NCI-H446 treated with DMSO at 0.1 percent for 48 hours (cell line): Measurements from ENCODE around the gene RYR1.
"Not testable (repeated sequence)": the region's sequence is repeated elsewhere in the genome, so short reads cannot be mapped to it uniquely, and the experiment has no call there.

Experiments used
- DNase-seq: peaks from one replicate; lab custom pipeline; 2025; lab: John Stamatoyannopoulos, UW

The RYR1 gene

GRCh38 chr19:38561658-38562057, 128.2 kb downstream of the RYR1 start:
- no peak for DNase-seq

GRCh38 chr19:38562096-38562495, 128.6 kb downstream of the RYR1 start:
- no peak for DNase-seq

GRCh38 chr19:38563475-38563874, 130.0 kb downstream of the RYR1 start:
- no peak for DNase-seq

DNA sequence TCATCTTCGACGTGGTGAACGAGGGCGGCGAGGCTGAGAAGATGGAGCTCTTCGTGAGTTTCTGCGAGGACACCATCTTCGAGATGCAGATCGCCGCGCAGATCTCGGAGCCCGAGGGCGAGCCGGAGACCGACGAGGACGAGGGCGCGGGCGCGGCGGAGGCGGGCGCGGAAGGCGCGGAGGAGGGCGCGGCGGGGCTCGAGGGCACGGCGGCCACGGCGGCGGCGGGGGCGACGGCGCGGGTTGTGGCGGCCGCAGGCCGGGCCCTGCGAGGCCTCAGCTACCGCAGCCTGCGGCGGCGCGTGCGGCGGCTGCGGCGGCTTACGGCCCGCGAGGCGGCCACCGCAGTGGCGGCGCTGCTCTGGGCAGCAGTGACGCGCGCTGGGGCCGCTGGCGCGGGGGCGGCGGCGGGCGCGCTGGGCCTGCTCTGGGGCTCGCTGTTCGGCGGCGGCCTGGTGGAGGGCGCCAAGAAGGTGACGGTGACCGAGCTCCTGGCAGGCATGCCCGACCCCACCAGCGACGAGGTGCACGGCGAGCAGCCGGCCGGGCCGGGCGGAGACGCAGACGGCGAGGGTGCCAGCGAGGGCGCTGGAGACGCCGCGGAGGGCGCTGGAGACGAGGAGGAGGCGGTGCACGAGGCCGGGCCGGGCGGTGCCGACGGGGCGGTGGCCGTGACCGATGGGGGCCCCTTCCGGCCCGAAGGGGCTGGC, 131.6 kb downstream of the RYR1 start:
- no peak for DNase-seq

DNA sequence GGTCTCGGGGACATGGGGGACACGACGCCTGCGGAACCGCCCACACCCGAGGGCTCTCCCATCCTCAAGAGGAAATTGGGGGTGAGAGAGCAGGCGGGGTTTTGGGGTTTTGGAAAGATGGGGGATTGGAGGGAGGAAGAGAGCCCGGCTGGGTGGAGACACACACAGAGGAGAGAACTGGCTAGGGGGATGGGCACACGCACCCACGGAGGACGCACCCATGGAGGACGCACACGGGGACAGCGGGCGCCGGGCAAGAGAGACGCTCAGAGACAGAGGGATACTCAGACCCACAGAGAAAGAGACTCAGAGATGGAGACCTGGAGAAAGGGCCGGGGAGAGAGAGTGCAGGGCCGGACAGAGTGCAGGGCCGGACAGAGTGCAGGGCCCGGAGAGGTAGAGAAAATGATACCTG, 132.2 kb downstream of the RYR1 start:
- no peak for DNase-seq

DNA sequence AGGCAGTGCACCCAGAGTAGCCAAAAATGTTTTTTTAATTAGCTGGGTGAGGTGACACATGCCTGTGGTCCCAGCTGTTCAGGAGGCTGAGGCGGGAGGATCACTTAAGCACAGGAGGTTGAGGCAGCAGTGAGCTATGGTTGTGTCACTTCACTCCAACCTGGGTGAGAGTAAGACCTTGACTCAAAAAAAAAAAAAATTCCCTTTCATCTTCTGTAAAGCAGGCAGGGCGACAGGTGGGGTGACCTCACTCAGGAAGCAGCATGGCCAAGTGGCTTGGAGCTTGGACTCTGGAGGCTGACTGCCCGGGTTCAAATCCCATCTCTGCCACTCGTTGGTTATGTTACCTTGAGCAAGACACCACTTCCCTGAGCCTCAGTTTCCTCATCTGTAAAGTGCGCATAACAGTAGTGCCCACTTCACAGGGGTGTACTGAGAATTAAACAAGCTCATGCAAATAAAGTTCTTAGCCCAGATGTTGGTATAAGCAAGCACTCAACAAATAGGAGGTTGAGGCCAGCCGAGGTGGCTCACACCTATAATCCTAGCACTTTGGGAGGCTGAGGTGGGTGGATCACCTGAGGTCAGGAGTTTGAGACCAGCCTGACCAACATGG, 136.0 kb downstream of the RYR1 start:
- no peak for DNase-seq

- no peak for DNase-seq
Measured at GRCh38 chr19:38571682-38572081, 138.2 kb downstream of the RYR1 start.

- DNase-seq = no peak
Measured at GRCh38 chr19:38577826-38578225, 144.3 kb downstream of the RYR1 start.

GRCh38 chr19:38579304-38579703, 145.8 kb downstream of the RYR1 start:
- DNase-seq = not testable (repeated sequence)

DNA sequence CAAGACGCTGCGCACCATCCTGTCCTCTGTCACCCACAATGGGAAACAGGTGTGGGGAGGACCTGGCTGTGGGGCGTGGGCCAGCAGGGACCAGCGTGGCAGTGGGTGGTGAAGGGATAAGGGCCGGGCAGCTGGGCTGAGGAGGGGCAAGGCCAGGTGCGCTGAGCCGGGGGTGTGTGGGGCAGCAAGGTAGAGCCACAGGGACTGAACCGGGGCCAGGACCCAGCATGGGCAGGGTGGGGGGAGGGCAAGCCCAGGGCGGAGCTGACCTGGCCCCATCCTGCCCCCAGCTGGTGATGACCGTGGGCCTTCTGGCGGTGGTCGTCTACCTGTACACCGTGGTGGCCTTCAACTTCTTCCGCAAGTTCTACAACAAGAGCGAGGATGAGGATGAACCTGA, 146.6 kb downstream of the RYR1 start:
- DNase-seq = no peak

GRCh38 chr19:38583219-38583984, 149.9 kb downstream of the RYR1 start:
- DNase-seq = no peak

GRCh38 chr19:38583985-38584305, 150.5 kb downstream of the RYR1 start:
- DNase-seq = no peak

DNA sequence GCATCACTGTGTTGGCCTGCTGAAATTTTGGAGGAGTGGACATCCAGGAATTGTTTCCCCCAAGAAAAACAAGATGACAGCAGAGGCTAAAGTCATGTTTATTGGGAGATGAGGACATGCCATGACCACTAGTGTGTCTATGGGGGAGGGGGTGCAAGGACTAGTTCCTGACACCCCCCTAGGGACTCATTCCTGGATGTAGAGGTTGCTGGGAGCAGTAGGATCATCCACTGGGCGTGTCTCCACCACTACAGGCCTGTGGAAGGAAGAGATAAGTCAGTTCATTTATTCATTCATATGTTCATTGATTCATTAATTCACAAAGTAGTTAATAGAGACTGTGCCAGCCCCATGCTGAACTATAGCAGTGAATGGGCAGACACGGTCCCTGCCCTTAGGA, 154.1 kb downstream of the RYR1 start:
- DNase-seq = no peak

GRCh38 chr19:38588041-38588440, 154.6 kb downstream of the RYR1 start:
- no peak for DNase-seq

- no peak for DNase-seq
Measured at GRCh38 chr19:38592940-38593339, 159.4 kb downstream of the RYR1 start.

GRCh38 chr19:38596057-38596981, 162.8 kb downstream of the RYR1 start:
- DNase-seq = no peak

- no peak for DNase-seq
Measured at GRCh38 chr19:38597075-38597474, 163.6 kb downstream of the RYR1 start.

DNA sequence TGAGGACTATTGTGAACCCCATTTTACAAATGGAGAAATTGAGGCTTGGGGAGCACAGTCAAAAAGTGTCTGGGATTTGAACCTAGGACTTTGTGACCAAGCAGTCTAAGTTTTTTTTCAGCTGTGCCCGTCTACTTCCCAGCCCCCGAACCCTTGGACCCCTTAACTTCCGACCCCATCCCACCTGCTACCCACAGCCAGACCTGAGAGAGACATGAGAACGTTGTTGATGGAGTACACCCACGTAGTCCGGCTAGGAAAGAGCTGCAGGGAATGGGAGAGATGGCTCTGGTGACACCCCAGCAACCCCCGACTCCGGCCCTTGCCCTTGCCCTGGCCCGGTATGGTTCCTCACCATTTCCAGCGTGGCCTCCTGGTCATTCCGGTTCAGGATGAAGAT, 166.2 kb downstream of the RYR1 start:
- no peak for DNase-seq

DNA sequence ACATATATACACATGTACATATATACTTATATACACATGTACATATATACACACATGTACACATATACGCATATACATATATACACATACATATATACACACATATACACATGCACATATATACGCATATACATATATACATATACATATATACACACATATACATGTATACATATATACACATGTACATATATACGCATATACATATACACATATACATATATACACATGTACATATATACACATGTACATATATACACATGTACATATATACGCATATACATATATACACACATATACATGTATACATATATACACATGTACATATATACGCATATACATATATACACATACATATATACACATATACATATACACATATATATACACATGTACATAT, 169.4 kb downstream of the RYR1 start:
- not testable (repeated sequence) for DNase-seq

DNA sequence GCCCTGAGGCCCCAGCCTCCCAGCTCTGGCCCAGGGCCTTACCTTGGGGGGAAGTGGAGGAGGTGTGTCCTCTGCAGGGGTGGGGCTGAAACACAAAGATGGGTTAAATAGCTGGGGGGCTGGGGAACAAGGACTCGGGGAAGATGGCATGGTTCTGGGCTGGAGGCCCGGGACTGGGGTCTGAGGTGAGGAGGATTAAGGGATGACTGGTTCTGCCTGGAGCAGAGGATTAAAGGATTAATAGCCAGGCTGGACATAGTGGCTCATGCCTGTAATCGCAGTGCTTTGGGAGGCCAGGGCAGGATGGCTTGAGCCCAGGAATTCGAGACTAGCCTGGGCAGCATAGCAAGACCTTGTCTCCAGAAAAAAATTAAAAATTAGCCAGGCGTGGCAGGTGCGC, 172.6 kb downstream of the RYR1 start:
- no peak for DNase-seq

GRCh38 chr19:38614289-38614688, 180.8 kb downstream of the RYR1 start:
- DNase-seq = no peak

DNA sequence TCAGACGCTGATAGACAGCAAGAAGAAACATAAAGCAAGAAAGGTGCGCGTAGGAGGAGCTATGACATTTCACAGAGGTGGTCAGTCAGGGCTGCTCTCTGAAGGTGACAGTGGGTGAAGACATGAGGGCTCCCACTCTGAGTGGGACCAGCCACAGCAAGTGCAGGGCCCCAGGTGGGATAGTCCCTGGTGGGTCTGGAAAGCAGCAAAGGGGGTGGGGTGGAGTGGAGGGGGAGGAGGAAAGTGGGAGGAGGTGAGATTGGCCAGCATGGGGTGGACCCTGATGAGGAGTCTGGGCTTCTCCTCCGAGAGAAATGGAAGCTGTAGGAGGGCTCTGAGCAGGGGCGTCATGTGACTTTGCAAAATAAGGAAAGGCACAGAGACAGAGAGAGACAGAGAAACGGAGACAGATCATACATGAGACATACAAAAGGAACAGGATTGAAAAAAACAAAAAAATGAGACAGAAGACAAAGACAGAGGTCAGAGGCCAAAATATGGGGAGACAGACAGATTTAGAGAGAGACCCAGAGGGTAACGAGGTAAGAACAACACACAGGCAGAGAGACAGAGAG, 181.6 kb downstream of the RYR1 start:
- no peak for DNase-seq
